Measurements from ENCODE around the gene GALK2.
"Not testable (repeated sequence)": the region's sequence is repeated elsewhere in the genome, so short reads cannot be mapped to it uniquely, and the experiment has no call there.

GALK2 gene

GRCh38 chr15:49327927-49328326, 157.9 kb downstream of the GALK2 start:
- no peak for TF ChIP-seq CTCF (IDR thresholded peaks at IDR 0.05; ENCODE audit: low read length, missing control alignments)
- no peak for DNase-seq (ENCODE audit: low read depth)
- no peak overlapping the region for H3K4me3 ChIP-seq (replicated peaks; ENCODE audit: low read depth, low read length)

GRCh38 chr15:49328941-49329340, 158.9 kb downstream of the GALK2 start:
- DNase-seq (ENCODE audit: low read depth): no peak
- TF ChIP-seq CTCF (IDR thresholded peaks at IDR 0.05; ENCODE audit: low read length, missing control alignments): no peak
- H3K4me3 ChIP-seq (replicated peaks; ENCODE audit: low read depth, low read length): no peak overlapping the region

- no peak for DNase-seq (ENCODE audit: low read depth)
- no peak for TF ChIP-seq CTCF (IDR thresholded peaks at IDR 0.05; ENCODE audit: low read length, missing control alignments)
Observed at GRCh38 chr15:49330166-49330565, 160.1 kb downstream of the GALK2 start.

GRCh38 chr15:49331442-49331841, 161.4 kb downstream of the GALK2 start:
- no peak for TF ChIP-seq CTCF (IDR thresholded peaks at IDR 0.05; ENCODE audit: low read length, missing control alignments)
- DNase-seq (ENCODE audit: low read depth): no peak
- H3K4me3 ChIP-seq (replicated peaks; ENCODE audit: low read depth, low read length): no peak overlapping the region

More at GRCh38 chr15:49330166-49330565, 160.1 kb downstream of the GALK2 start:
- H3K4me3 ChIP-seq (replicated peaks; ENCODE audit: low read depth, low read length): no peak overlapping the region

- H3K4me3 ChIP-seq (replicated peaks; ENCODE audit: low read depth, low read length): no peak overlapping the region
- no peak for TF ChIP-seq CTCF (IDR thresholded peaks at IDR 0.05; ENCODE audit: low read length, missing control alignments)
- no peak for DNase-seq (ENCODE audit: low read depth)
Observed at GRCh38 chr15:49331951-49332350, 161.9 kb downstream of the GALK2 start.

- no peak overlapping the region for H3K4me3 ChIP-seq (replicated peaks; ENCODE audit: low read depth, low read length)
- TF ChIP-seq CTCF (IDR thresholded peaks at IDR 0.05; ENCODE audit: low read length, missing control alignments): no peak
- DNase-seq (ENCODE audit: low read depth): no peak
Observed at GRCh38 chr15:49339656-49340055, 169.6 kb downstream of the GALK2 start.

GRCh38 chr15:49343546-49343945, 173.5 kb downstream of the GALK2 start:
- TF ChIP-seq CTCF (IDR thresholded peaks at IDR 0.05; ENCODE audit: low read length, missing control alignments): no peak
- no peak overlapping the region for H3K4me3 ChIP-seq (replicated peaks; ENCODE audit: low read depth, low read length)
- DNase-seq (ENCODE audit: low read depth): peak; percentile 51

GRCh38 chr15:49354439-49354838, 184.4 kb downstream of the GALK2 start:
- H3K4me3 ChIP-seq (replicated peaks; ENCODE audit: low read depth, low read length); DNase-seq (ENCODE audit: low read depth): not testable (repeated sequence)

Data from fibroblast of pulmonary artery (primary cell).